BJ (cell line): ENCODE results near the gene MEPE. TPM values are rescaled to one million over a fixed set of nuclear protein-coding genes. Genes with fewer than 3 reads are reported as not detected.

ENCODE experiments used
- CTCF ChIA-PET: fragments of 350-600 bp; formaldehyde crosslinking; extraction: SDS; loops from one replicate; lab custom pipeline; 2021; ENCODE audit warnings: antibody characterized with exemption, inconsistent platforms; lab: Yijun Ruan, JAX
- POLR2A ChIA-PET: fragments of 300-600 bp; sonication (Branson Sonifier 250); formaldehyde crosslinking; extraction: SDS; loops from one replicate; lab custom pipeline; 2021; ENCODE audit warnings: antibody characterized with exemption; lab: Charles Lee
- DNase-seq: peaks from one replicate; pipeline ENCODE4 v3.0.0-alpha.2; 2011; ENCODE audit warnings: low read depth
- H3K27me3 ChIP-seq: 2 replicates; pipeline ENCODE4 v1.6.0; 2011; ENCODE audit warnings: low read length; ENCODE audit not compliant: control insufficient read depth, insufficient read depth
- H3K36me3 ChIP-seq: 2 replicates; pipeline ENCODE4 v1.5.1; 2011; ENCODE audit warnings: low read length; ENCODE audit not compliant: control insufficient read depth, insufficient read depth
- H3K4me3 ChIP-seq: 2 replicates; pipeline ENCODE4 v1.5.1; 2011; ENCODE audit warnings: low read depth, mild to moderate bottlenecking, control low read depth, low read length
- polyA plus RNA-seq: library from polyadenylated mRNA; depleted of rRNA; stranded (reverse); fragments of >200 nt; gene quantifications from 2 replicates; pipeline ENCODE4 v1.2.3, GENCODE V29; 2011
- TF ChIP-seq, protein P1 (sequence below): IDR thresholded peaks from 2 replicates; pipeline ENCODE4 v1.5.1; 2011; ENCODE audit warnings: low read depth, mild to moderate bottlenecking, control low read depth, inconsistent platforms, low read length, moderate library complexity; ENCODE audit not compliant: insufficient read depth

MEPE gene
- polyA plus RNA-seq, 1 experiment: not detected

DNA sequence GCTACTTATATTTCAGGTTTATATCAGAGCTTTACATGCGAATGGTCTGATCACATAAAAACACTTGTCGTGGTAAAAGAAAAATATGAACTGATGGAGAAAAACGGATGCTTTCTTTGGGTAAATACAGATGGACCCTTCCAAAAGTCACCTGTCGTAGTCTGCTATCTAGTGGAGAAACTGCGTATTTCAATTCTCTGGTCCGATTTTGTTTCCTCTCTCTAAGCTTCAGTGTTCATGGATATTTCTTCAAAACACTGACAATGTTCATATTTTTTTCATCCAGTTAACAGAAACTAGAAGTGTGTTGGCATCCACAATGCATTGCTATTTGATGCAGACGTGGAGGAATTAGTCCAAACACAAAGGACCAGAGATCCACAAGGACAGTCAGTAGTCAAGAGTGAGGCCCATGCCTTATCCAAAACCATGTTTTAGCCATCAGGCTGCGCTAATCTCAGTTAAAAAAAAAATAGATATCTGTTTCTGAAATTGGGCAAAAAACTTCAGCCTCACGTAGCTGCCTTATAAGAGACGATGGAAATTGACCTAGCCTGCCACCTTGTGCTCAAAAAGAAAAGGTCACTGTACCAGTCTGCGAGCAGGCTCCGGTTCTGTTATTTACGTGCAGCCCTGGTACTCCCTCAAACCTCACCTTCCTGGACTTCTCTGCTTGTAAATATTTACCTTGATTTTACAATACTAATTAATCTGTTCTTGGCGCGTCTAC lies 16.0 kb downstream of the MEPE start:
- POLR2A ChIA-PET: no interaction called here
- TF ChIP-seq, protein P1, sequence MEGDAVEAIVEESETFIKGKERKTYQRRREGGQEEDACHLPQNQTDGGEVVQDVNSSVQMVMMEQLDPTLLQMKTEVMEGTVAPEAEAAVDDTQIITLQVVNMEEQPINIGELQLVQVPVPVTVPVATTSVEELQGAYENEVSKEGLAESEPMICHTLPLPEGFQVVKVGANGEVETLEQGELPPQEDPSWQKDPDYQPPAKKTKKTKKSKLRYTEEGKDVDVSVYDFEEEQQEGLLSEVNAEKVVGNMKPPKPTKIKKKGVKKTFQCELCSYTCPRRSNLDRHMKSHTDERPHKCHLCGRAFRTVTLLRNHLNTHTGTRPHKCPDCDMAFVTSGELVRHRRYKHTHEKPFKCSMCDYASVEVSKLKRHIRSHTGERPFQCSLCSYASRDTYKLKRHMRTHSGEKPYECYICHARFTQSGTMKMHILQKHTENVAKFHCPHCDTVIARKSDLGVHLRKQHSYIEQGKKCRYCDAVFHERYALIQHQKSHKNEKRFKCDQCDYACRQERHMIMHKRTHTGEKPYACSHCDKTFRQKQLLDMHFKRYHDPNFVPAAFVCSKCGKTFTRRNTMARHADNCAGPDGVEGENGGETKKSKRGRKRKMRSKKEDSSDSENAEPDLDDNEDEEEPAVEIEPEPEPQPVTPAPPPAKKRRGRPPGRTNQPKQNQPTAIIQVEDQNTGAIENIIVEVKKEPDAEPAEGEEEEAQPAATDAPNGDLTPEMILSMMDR: peak; percentile 70
- no peak overlapping the region for H3K4me3 ChIP-seq
- CTCF ChIA-PET: interaction anchor here (0.6 to 8.5 kb wide), 45 partner anchors 9 to 1091 kb away, joined by 3 to 130 read pairs (median 4); partner anchors contain the start of gene HSD17B13
- H3K36me3 ChIP-seq: no peaks in the 10 kb centered on the region
- no peaks in the 10 kb centered on the region for H3K27me3 ChIP-seq
- DNase-seq: no peak

DNA sequence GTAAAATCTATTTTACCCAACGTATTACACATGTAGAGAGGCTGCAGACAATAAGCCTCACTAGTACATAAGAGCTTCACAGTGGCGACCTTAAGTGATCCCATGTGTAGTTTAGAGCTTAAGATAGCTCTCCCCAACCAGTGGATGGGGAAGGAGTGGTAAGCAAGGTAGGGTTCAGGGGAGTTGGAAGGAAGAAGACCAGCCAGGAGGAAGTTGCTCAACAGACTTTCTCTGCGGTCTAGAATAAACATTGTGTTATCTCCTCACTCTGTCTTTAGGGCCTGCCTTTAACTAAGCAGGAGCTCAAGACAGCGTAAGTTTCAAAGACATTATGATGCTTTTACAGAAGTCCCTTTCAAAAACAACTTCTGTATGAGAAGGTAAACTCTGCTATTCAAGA lies 16.8 kb downstream of the MEPE start:
- H3K36me3 ChIP-seq: no peaks in the 10 kb centered on the region
- no peak overlapping the region for H3K4me3 ChIP-seq
- ChIA-PET POLR2A (interaction anchor here (0.5 kb wide), 1 partner anchor 1359 kb away, joined by 3 read pairs; no protein-coding TSS in a partner anchor), CTCF (interaction anchor here (0.6 to 8.5 kb wide), 40 partner anchors 8 to 1090 kb away, joined by 3 to 130 read pairs (median 5); partner anchors contain the start of gene HSD17B13)
- H3K27me3 ChIP-seq: no peaks in the 10 kb centered on the region
- TF ChIP-seq, protein P1: no peak
- no peak for DNase-seq

DNA sequence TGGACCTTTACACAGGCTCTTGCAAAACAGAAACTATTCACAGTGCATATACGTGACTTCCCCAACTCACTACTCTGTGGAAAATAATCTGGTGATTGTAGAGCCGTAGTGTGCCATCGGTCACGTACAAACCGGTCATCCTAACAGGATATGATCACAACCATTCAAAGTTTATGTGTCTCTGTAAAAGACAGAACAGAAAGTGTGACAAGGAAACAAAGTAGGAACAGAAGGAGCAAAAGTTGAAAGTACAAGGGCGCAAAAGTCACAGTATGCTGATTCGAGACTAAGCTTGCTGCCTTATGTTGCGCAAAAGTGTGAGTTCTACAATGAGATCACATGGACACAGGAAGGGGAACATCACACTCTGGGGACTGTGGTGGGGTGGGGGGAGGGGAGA lies 18.6 kb downstream of the MEPE start:
- DNase-seq: no peak
- ChIA-PET POLR2A (no interaction called here), CTCF (interaction anchor here (1.1 to 8.5 kb wide), 8 partner anchors 15 to 372 kb away, joined by 3 to 130 read pairs (median 12); no protein-coding TSS in a partner anchor)
- TF ChIP-seq, protein P1: no peak
- Histone ChIP-seq H3K4me3 (no peak overlapping the region), H3K36me3 (no peaks in the 10 kb centered on the region), H3K27me3 (no peaks in the 10 kb centered on the region)

DNA sequence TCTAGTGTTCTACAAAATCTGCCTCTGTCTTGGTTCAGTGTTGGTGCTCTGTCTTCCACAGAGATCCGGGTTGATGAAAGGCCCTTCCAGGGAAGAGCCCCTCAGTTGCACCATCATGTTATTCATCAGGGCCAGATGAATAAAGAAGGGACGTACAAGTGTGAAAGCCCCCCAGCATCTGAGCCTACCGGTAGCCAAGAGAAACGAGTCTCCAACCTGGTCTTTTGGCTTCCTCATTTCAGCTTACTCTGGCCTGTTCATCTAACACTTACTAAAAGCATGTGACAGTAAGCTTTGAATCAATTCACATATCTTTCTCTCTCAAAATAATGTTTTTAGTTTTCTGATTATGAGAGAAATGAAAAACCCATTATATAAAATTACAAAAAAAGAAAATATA lies 19.2 kb downstream of the MEPE start:
- POLR2A ChIA-PET: no interaction called here
- CTCF ChIA-PET: interaction anchor here (0.7 to 4.5 kb wide), 10 partner anchors 9 to 372 kb away, joined by 3 to 45 read pairs (median 4); no protein-coding TSS in a partner anchor

DNA sequence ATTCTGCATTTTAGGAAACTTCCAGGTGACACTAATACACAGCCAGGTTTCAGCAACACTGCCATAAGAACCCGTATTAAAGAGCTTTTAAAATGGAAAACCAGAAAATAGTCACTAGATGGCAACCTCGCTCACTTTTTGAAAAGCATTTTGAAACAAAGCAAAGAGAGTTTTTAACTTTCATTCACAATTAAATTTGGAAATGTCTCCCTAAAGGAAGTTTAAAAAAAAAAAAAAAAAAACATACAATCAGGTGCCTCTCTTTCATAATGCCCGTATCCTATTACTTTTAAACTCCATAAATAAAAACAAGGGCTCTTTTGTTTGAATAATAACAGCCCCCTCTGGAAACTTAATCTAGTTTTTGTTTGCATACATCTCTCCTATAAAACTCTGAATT lies 20.3 kb downstream of the MEPE start:
- Histone ChIP-seq H3K36me3 (no peaks in the 10 kb centered on the region), H3K27me3 (no peaks in the 10 kb centered on the region), H3K4me3 (no peak overlapping the region)
- POLR2A ChIA-PET: interaction anchor here (0.7 kb wide), 2 partner anchors 29 to 209 kb away, joined by 3 read pairs; no protein-coding TSS in a partner anchor
- TF ChIP-seq, protein P1: peak; percentile 54
- CTCF ChIA-PET: interaction anchor here (0.6 to 4.5 kb wide), 10 partner anchors 11 to 359 kb away, joined by 3 to 45 read pairs (median 6); no protein-coding TSS in a partner anchor
- DNase-seq: peak; percentile 15

More for the DNA sequence above, 19.2 kb downstream of the MEPE start:
- no peaks in the 10 kb centered on the region for H3K36me3 ChIP-seq
- TF ChIP-seq, protein P1: no peak
- H3K27me3 ChIP-seq: no peaks in the 10 kb centered on the region
- H3K4me3 ChIP-seq: no peak overlapping the region
- no peak for DNase-seq
